HepG2 (cell line): ENCODE measurements around the gene ZMAT2. TPM values are rescaled to one million over a fixed set of nuclear protein-coding genes. Genes with fewer than 3 reads are reported as not detected.
A peak's percentile ranks its signal among the peaks of the same experiment; 100 is the strongest.

Experiments used
- ZNF407 ChIP-seq: sonication (generic); formaldehyde crosslinking; IDR thresholded peaks from one replicate; pipeline ENCODE4 v1.5.1; 2020; ENCODE audit warnings: mild to moderate bottlenecking, missing genetic modification reagents; ENCODE audit errors: not compliant biosample characterization
- ZNF484 ChIP-seq: sonication (generic); formaldehyde crosslinking; IDR thresholded peaks from 2 replicates; pipeline ENCODE4 v1.5.1; 2020; ENCODE audit warnings: mild to moderate bottlenecking, low read depth, missing genetic modification reagents, borderline replicate concordance
- ZNF512B ChIP-seq: sonication (generic); formaldehyde crosslinking; IDR thresholded peaks from 2 replicates; pipeline ENCODE4 v1.5.1; 2020; ENCODE audit warnings: missing genetic modification reagents, mild to moderate bottlenecking, borderline replicate concordance
- ZNF609 ChIP-seq: sonication (generic); formaldehyde crosslinking; IDR thresholded peaks from 2 replicates; pipeline ENCODE4 v1.4.0; 2020; ENCODE audit warnings: mild to moderate bottlenecking, missing genetic modification reagents, borderline replicate concordance
- ZNF770 ChIP-seq: sonication (generic); formaldehyde crosslinking; IDR thresholded peaks from 2 replicates; pipeline ENCODE4 v1.5.0; 2020; ENCODE audit warnings: mild to moderate bottlenecking, missing genetic modification reagents
- polyA plus RNA-seq, 8 experiments: library from polyadenylated mRNA; depleted of rRNA in 3 of 8; stranded (reverse) in 7 of 8; unstranded in 1 of 8; fragments of >200 nt; fragmentation: Illumina TruSeq in 4 of 8; extraction: Trizol in 4 of 8; gene quantifications; 2 replicates each; pipeline versions ENCODE4 v1.2.1 to v1.2.3, GENCODE V29; 2011 to 2016; ENCODE audit warnings: low read depth in 4 of 8, missing spikeins in 1 of 8, mixed read lengths in 1 of 8; ENCODE audit not compliant: insufficient read depth in 1 of 8
- total RNA-seq, 5 experiments: library from RNA; depleted of rRNA; stranded (reverse); fragments of >200 nt; fragmentation: Illumina TruSeq; extraction: Trizol; gene quantifications; 2 replicates each; pipeline ENCODE4 v1.2.3, GENCODE V29; 2016; ENCODE audit warnings: low read depth in 1 of 5

Gene ZMAT2
- total and polyA plus RNA-seq, 2 of the 13 experiments (the other 11 are each of a cell fraction or from before 2014, with no cell fraction given), result 35.4 to 92.8 TPM

GRCh38 chr5:140725799-140726471 lies 25.7 kb downstream of the ZMAT2 start (continued):
- TF ChIP-seq ZNF609 (CRISPR knock-in tag), result no peak; the same call in 1 of the 2 replicates
- TF ChIP-seq ZNF484 (CRISPR knock-in tag), result no peak
- TF ChIP-seq ZNF407 (CRISPR knock-in tag), result no peak
- TF ChIP-seq ZNF512B, result no peak
- TF ChIP-seq ZNF770 (CRISPR knock-in tag), result peak; percentile 34; the same call in 1 of the 2 replicates
